Measurements from ENCODE around the gene CTPS1. TPM values are rescaled to one million over a fixed set of nuclear protein-coding genes. Genes with fewer than 3 reads are reported as not detected.

CTPS1 gene
- total RNA-seq, 1 experiment from 2014 or later = 73.4 TPM

DNA sequence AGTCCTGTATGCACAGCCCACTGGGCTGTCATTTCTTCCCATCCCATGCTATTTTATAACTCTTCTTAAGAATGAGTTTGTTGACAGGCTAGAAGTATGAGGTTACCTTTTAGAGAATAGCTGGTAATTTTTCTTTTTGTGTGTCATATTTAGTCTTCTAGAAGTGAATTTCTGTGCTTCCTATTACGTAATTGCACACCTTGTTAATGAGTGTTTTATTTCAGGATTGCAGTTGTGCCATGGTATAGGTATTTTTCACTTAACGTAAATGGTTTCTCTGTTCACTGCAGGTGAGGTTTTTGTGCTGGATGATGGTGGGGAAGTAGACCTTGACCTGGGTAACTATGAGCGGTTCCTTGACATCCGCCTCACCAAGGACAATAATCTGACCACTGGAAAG, 5.0 kb downstream of the CTPS1 start:
- H3K9me3 Mint-ChIP-seq = no peaks in the 10 kb centered on the region
- TF ChIP-seq, protein P1, sequence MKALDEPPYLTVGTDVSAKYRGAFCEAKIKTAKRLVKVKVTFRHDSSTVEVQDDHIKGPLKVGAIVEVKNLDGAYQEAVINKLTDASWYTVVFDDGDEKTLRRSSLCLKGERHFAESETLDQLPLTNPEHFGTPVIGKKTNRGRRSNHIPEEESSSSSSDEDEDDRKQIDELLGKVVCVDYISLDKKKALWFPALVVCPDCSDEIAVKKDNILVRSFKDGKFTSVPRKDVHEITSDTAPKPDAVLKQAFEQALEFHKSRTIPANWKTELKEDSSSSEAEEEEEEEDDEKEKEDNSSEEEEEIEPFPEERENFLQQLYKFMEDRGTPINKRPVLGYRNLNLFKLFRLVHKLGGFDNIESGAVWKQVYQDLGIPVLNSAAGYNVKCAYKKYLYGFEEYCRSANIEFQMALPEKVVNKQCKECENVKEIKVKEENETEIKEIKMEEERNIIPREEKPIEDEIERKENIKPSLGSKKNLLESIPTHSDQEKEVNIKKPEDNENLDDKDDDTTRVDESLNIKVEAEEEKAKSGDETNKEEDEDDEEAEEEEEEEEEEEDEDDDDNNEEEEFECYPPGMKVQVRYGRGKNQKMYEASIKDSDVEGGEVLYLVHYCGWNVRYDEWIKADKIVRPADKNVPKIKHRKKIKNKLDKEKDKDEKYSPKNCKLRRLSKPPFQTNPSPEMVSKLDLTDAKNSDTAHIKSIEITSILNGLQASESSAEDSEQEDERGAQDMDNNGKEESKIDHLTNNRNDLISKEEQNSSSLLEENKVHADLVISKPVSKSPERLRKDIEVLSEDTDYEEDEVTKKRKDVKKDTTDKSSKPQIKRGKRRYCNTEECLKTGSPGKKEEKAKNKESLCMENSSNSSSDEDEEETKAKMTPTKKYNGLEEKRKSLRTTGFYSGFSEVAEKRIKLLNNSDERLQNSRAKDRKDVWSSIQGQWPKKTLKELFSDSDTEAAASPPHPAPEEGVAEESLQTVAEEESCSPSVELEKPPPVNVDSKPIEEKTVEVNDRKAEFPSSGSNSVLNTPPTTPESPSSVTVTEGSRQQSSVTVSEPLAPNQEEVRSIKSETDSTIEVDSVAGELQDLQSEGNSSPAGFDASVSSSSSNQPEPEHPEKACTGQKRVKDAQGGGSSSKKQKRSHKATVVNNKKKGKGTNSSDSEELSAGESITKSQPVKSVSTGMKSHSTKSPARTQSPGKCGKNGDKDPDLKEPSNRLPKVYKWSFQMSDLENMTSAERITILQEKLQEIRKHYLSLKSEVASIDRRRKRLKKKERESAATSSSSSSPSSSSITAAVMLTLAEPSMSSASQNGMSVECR (CRISPR knock-in tag; IDR thresholded peaks at IDR 0.05; ENCODE audit: borderline replicate concordance) = no peak
- TF ChIP-seq, protein P2, sequence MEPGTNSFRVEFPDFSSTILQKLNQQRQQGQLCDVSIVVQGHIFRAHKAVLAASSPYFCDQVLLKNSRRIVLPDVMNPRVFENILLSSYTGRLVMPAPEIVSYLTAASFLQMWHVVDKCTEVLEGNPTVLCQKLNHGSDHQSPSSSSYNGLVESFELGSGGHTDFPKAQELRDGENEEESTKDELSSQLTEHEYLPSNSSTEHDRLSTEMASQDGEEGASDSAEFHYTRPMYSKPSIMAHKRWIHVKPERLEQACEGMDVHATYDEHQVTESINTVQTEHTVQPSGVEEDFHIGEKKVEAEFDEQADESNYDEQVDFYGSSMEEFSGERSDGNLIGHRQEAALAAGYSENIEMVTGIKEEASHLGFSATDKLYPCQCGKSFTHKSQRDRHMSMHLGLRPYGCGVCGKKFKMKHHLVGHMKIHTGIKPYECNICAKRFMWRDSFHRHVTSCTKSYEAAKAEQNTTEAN (CRISPR knock-in tag; IDR thresholded peaks at IDR 0.05) = no peak
- no peak for TF ChIP-seq TCF7 (CRISPR knock-in tag; IDR thresholded peaks at IDR 0.05; ENCODE audit: low read depth)
- no peak for TF ChIP-seq NR2C2 (CRISPR knock-in tag; IDR thresholded peaks at IDR 0.05)
- no peak for TF ChIP-seq FOXP1 (CRISPR knock-in tag; IDR thresholded peaks at IDR 0.05; ENCODE audit: borderline replicate concordance)
- TF ChIP-seq, protein P3, sequence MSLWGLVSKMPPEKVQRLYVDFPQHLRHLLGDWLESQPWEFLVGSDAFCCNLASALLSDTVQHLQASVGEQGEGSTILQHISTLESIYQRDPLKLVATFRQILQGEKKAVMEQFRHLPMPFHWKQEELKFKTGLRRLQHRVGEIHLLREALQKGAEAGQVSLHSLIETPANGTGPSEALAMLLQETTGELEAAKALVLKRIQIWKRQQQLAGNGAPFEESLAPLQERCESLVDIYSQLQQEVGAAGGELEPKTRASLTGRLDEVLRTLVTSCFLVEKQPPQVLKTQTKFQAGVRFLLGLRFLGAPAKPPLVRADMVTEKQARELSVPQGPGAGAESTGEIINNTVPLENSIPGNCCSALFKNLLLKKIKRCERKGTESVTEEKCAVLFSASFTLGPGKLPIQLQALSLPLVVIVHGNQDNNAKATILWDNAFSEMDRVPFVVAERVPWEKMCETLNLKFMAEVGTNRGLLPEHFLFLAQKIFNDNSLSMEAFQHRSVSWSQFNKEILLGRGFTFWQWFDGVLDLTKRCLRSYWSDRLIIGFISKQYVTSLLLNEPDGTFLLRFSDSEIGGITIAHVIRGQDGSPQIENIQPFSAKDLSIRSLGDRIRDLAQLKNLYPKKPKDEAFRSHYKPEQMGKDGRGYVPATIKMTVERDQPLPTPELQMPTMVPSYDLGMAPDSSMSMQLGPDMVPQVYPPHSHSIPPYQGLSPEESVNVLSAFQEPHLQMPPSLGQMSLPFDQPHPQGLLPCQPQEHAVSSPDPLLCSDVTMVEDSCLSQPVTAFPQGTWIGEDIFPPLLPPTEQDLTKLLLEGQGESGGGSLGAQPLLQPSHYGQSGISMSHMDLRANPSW (CRISPR knock-in tag; conservative IDR thresholded peaks at IDR 0.05; ENCODE audit: low read depth) = no peak
- TF ChIP-seq NR3C1 (CRISPR knock-in tag; conservative IDR thresholded peaks at IDR 0.05; ENCODE audit: low read depth) = no peak
- no peak for TF ChIP-seq KAT7 (CRISPR knock-in tag; IDR thresholded peaks at IDR 0.05; ENCODE audit: borderline replicate concordance)
- POLR2A ChIA-PET = no interaction called here
- H3K4me3 Mint-ChIP-seq = no peak overlapping the region
- peaks cover 64% of the 10 kb centered on the region for H3K36me3 Mint-ChIP-seq
- DNase-seq (ENCODE audit: low spot score) (no peak), ATAC-seq (no peak)
- H3K27ac Mint-ChIP-seq = no peak overlapping the region
- CTCF ChIA-PET = no interaction called here
- no peaks in the 10 kb centered on the region for H3K27me3 Mint-ChIP-seq (ENCODE audit: low read depth)
- peaks cover 20% of the 10 kb centered on the region for H3K4me1 Mint-ChIP-seq

DNA sequence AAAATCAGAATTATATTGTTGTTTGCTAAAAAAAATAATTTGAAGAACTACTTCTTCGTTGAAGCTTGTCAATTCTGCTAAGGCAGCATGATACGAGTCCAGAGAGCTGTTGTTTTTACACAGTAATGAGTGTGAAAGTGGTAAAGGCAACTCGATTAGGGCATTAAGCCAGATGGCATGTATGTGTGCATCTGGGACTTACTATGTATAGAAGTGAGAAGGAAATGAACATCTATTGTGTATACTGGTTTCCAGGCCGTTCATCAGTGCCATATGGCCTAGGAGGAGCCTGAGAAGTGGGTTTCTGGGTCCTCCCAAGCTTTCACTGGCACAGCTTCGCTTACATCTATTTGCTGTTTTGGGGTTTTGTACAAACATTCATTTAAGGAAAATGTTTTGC, 5.7 kb downstream of the CTPS1 start:
- Mint-ChIP-seq H3K9me3 (no peaks in the 10 kb centered on the region), H3K27ac (no peak overlapping the region), H3K4me3 (no peak overlapping the region), H3K4me1 (peaks cover 20% of the 10 kb centered on the region), H3K36me3 (peaks cover 71% of the 10 kb centered on the region), H3K27me3 (ENCODE audit: low read depth) (no peaks in the 10 kb centered on the region)
- TF ChIP-seq, protein P4, sequence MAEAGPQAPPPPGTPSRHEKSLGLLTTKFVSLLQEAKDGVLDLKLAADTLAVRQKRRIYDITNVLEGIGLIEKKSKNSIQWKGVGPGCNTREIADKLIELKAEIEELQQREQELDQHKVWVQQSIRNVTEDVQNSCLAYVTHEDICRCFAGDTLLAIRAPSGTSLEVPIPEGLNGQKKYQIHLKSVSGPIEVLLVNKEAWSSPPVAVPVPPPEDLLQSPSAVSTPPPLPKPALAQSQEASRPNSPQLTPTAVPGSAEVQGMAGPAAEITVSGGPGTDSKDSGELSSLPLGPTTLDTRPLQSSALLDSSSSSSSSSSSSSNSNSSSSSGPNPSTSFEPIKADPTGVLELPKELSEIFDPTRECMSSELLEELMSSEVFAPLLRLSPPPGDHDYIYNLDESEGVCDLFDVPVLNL (CRISPR knock-in tag; IDR thresholded peaks at IDR 0.05; ENCODE audit: borderline replicate concordance, low read depth) = no peak
- no peak for TF ChIP-seq TP53 (CRISPR knock-in tag; IDR thresholded peaks at IDR 0.05)
- TF ChIP-seq, protein P5, sequence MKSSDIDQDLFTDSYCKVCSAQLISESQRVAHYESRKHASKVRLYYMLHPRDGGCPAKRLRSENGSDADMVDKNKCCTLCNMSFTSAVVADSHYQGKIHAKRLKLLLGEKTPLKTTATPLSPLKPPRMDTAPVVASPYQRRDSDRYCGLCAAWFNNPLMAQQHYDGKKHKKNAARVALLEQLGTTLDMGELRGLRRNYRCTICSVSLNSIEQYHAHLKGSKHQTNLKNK (CRISPR knock-in tag; IDR thresholded peaks at IDR 0.05) = no peak
- TF ChIP-seq SMAD3 (CRISPR knock-in tag; IDR thresholded peaks at IDR 0.05; ENCODE audit: borderline replicate concordance) = no peak
- no peak for TF ChIP-seq ATF1 (CRISPR knock-in tag; IDR thresholded peaks at IDR 0.05)
- TF ChIP-seq ZNF121 (CRISPR knock-in tag; IDR thresholded peaks at IDR 0.05) = no peak
- TF ChIP-seq ZNF232 (CRISPR knock-in tag; IDR thresholded peaks at IDR 0.05) = no peak
- TF ChIP-seq CREB1 (CRISPR knock-in tag; IDR thresholded peaks at IDR 0.05) = no peak
- TF ChIP-seq, protein P6, sequence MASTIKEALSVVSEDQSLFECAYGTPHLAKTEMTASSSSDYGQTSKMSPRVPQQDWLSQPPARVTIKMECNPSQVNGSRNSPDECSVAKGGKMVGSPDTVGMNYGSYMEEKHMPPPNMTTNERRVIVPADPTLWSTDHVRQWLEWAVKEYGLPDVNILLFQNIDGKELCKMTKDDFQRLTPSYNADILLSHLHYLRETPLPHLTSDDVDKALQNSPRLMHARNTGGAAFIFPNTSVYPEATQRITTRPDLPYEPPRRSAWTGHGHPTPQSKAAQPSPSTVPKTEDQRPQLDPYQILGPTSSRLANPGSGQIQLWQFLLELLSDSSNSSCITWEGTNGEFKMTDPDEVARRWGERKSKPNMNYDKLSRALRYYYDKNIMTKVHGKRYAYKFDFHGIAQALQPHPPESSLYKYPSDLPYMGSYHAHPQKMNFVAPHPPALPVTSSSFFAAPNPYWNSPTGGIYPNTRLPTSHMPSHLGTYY (CRISPR knock-in tag; IDR thresholded peaks at IDR 0.05) = no peak
- TF ChIP-seq ZNF423 (CRISPR knock-in tag; IDR thresholded peaks at IDR 0.05) = no peak
- TF ChIP-seq GRHL2 (CRISPR knock-in tag; IDR thresholded peaks at IDR 0.05; ENCODE audit: insufficient replicate concordance, severe bottlenecking) = no peak
- TF ChIP-seq GTF2I (CRISPR knock-in tag; conservative IDR thresholded peaks at IDR 0.05) = no peak
- no peak for TF ChIP-seq FOXP1 (CRISPR knock-in tag; IDR thresholded peaks at IDR 0.05; ENCODE audit: borderline replicate concordance)
- DNase-seq (ENCODE audit: low spot score) = no peak
- ATAC-seq = no peak
- CTCF ChIA-PET = no interaction called here
- POLR2A ChIA-PET = no interaction called here
